T-cell (primary cell): ENCODE data around the gene NANOGP8. TPM values are rescaled to one million over a fixed set of nuclear protein-coding genes. Genes with fewer than 3 reads are reported as not detected.

ENCODE experiments used
- ATAC-seq, 4 experiments: fragments of 200-7000 bp in 3 of 4; fragments of 150-1000 bp in 1 of 4; cut with Tn5 transposase; replicated peaks in 1 of 4; 1 replicate in 3 of 4; 2 replicates in 1 of 4; pipeline ENCODE4 v1.10.0; 2021; ENCODE audit warnings: moderate library complexity in 3 of 4, mild to moderate bottlenecking in 2 of 4, moderate number of reproducible peaks in 1 of 4
- CTCF ChIA-PET, 2 donors: fragments of 300-600 bp; sonication (Branson Sonifier 250); formaldehyde crosslinking; loops; one replicate each; lab custom pipeline; 2022; ENCODE audit warnings: antibody characterized with exemption in 2 of 2; lab: Charles Lee
- POLR2A ChIA-PET, 2 donors: fragments of 300-600 bp; sonication (Branson Sonifier 250); formaldehyde crosslinking; loops; one replicate each; lab custom pipeline; 2022; ENCODE audit warnings: antibody characterized with exemption in 2 of 2; lab: Charles Lee
- DNase-seq, 35 experiments: peaks; one replicate each; pipeline versions ENCODE4 v3.0.0 to v3.0.0-alpha.2; 2013 to 2023
- H3K27ac ChIP-seq: one replicate; pipeline ENCODE4 v1.5.1; 2013; ENCODE audit warnings: low read length
- H3K27me3 ChIP-seq, 2 experiments: replicated peaks in 1 of 2; 1 replicate in 1 of 2; 2 replicates in 1 of 2; pipeline versions ENCODE4 v1.6.1 to v1.7.0; 2013; ENCODE audit warnings: low read length in 1 of 2, mixed read lengths in 1 of 2; ENCODE audit not compliant: control insufficient read depth in 2 of 2, insufficient read depth in 2 of 2; ENCODE audit errors: extremely low read depth in 1 of 2
- H3K36me3 ChIP-seq, 2 donors: 1 replicate in 1 of 2; 2 replicates in 1 of 2; pipeline versions ENCODE4 v1.6.1 to v1.7.0; 2013; ENCODE audit warnings: low read length in 1 of 2; ENCODE audit not compliant: control insufficient read depth in 2 of 2, insufficient read depth in 1 of 2; ENCODE audit errors: extremely low read depth in 1 of 2
- H3K4me1 ChIP-seq, 2 experiments: 1 replicate in 1 of 2; 2 replicates in 1 of 2; pipeline versions ENCODE4 v1.6.1 to v1.7.0; 2013; ENCODE audit warnings: low read length in 2 of 2, mixed read lengths in 1 of 2; ENCODE audit not compliant: insufficient read depth in 2 of 2, control insufficient read depth in 1 of 2; ENCODE audit errors: extremely low read depth in 1 of 2
- H3K4me3 ChIP-seq, 2 donors: 1 replicate in 1 of 2; 2 replicates in 1 of 2; pipeline versions ENCODE4 v1.5.1 to v1.7.0; 2013; ENCODE audit warnings: mild to moderate bottlenecking in 2 of 2, low read length in 1 of 2, moderate library complexity in 1 of 2; ENCODE audit not compliant: control insufficient read depth in 1 of 2; ENCODE audit errors: extremely low read depth in 1 of 2
- H3K9me3 ChIP-seq: 2 replicates; pipeline ENCODE4 v1.7.0; 2013
- H3K27ac Mint-ChIP-seq, 2 donors: one replicate each; pipeline ENCODE4 v1.8.0; 2020 to 2021; ENCODE audit warnings: mild to moderate bottlenecking in 2 of 2, mixed read lengths in 2 of 2
- H3K27me3 Mint-ChIP-seq, 2 donors: one replicate each; pipeline ENCODE4 v1.8.0; 2021 to 2022; ENCODE audit warnings: mixed read lengths in 2 of 2
- H3K36me3 Mint-ChIP-seq: one replicate; pipeline ENCODE4 v1.8.0; 2021; ENCODE audit warnings: mixed read lengths
- H3K4me1 Mint-ChIP-seq, 3 donors: one replicate each; pipeline ENCODE4 v1.8.0; 2020 to 2022; ENCODE audit warnings: mixed read lengths in 3 of 3, mild to moderate bottlenecking in 1 of 3
- H3K4me3 Mint-ChIP-seq, 3 donors: one replicate each; pipeline ENCODE4 v1.8.0; 2020 to 2022; ENCODE audit warnings: mild to moderate bottlenecking in 3 of 3, mixed read lengths in 3 of 3, moderate library complexity in 3 of 3
- H3K9me3 Mint-ChIP-seq, 3 donors: one replicate each; pipeline ENCODE4 v1.8.0; 2020 to 2022; ENCODE audit warnings: mixed read lengths in 3 of 3
- WGBS: methylation state at CpG from one replicate; pipeline ENCODE4 v1.1.5; 2013; ENCODE audit warnings: missing lambda C conversion rate; ENCODE audit not compliant: insufficient coverage; 5-methylcytosine and 5-hydroxymethylcytosine counted together
- total RNA-seq, 35 experiments: library from RNA in 6 of 35; stranded (reverse) in 6 of 35; fragments of 120-200 nt in 1 of 35; gene quantifications; one replicate each; pipeline versions ENCODE4 v1.2.1 to v1.2.4 and lab custom pipeline; 2013 to 2026

NANOGP8 gene
- total RNA-seq, 5 donors from 2014 or later (not counting 1 experiment from before 2014, with no cell fraction given) = 0.50 TPM; not detected in 4

GRCh38 chr15:35101335-35101734 is 16.2 kb upstream of the NANOGP8 start:
- no peaks in the 10 kb centered on the region for H3K4me1 ChIP-seq
- no peaks in the 10 kb centered on the region for H3K9me3 Mint-ChIP-seq
- DNase-seq (no peak), ATAC-seq (no peak)
- H3K27me3 Mint-ChIP-seq = no peaks in the 10 kb centered on the region
- ChIA-PET POLR2A (no interaction called here), CTCF (no interaction called here)
- no peaks in the 10 kb centered on the region for H3K36me3 ChIP-seq
- no peak overlapping the region for H3K27ac Mint-ChIP-seq
- H3K27ac ChIP-seq = no peak overlapping the region
- H3K36me3 Mint-ChIP-seq = no peaks in the 10 kb centered on the region
- H3K4me1 Mint-ChIP-seq = no peaks in the 10 kb centered on the region
- H3K4me3 Mint-ChIP-seq = no peak overlapping the region
- no peaks in the 10 kb centered on the region for H3K9me3 ChIP-seq
- no peaks in the 10 kb centered on the region for H3K27me3 ChIP-seq
- no peak overlapping the region for H3K4me3 ChIP-seq

- CTCF ChIA-PET = no interaction called here
- no peaks in the 10 kb centered on the region for H3K9me3 Mint-ChIP-seq
- DNase-seq (no peak), ATAC-seq (no peak)
- H3K9me3 ChIP-seq = no peaks in the 10 kb centered on the region
- H3K27ac Mint-ChIP-seq = no peak overlapping the region
- no peak overlapping the region for H3K27ac ChIP-seq
- POLR2A ChIA-PET = no interaction called here
- peaks cover 2 to 7% of the 10 kb centered on the region in 2 donors for H3K27me3 Mint-ChIP-seq
- H3K36me3 Mint-ChIP-seq = no peaks in the 10 kb centered on the region
- H3K4me3 ChIP-seq = no peak overlapping the region
- H3K4me1 Mint-ChIP-seq = no peaks in the 10 kb centered on the region
- no peaks in the 10 kb centered on the region for H3K4me1 ChIP-seq
- no peaks in the 10 kb centered on the region for H3K27me3 ChIP-seq
- no peak overlapping the region for H3K4me3 Mint-ChIP-seq
- H3K36me3 ChIP-seq = no peaks in the 10 kb centered on the region
Observed at GRCh38 chr15:35098737-35099136, 13.6 kb upstream of the NANOGP8 start.

GRCh38 chr15:35095941-35096340 is 10.8 kb upstream of the NANOGP8 start:
- CTCF ChIA-PET = no interaction called here
- peaks cover 0 to 3% (median 0%) of the 10 kb centered on the region in 3 donors for H3K9me3 Mint-ChIP-seq

GRCh38 chr15:35092846-35093245 is 7.8 kb upstream of the NANOGP8 start:
- peaks cover 2 to 7% of the 10 kb centered on the region in 2 donors for H3K27me3 Mint-ChIP-seq
- no peaks in the 10 kb centered on the region for H3K36me3 Mint-ChIP-seq
- 95% methylated on average over 26 of the region's 33 CpGs for WGBS
- ATAC-seq (no peak), DNase-seq (no peak)
- CTCF ChIA-PET = interaction anchor here in 1 of 2 donors (0.6 kb wide), 1 partner anchor 73 kb away, joined by 5 read pairs; no protein-coding TSS in a partner anchor
- H3K27ac Mint-ChIP-seq = no peak overlapping the region
- H3K4me1 Mint-ChIP-seq = no peaks in the 10 kb centered on the region
- no peak overlapping the region for H3K4me3 Mint-ChIP-seq
- Histone ChIP-seq H3K9me3 (no peaks in the 10 kb centered on the region), H3K4me1 (no peaks in the 10 kb centered on the region), H3K36me3 (no peaks in the 10 kb centered on the region), H3K27ac (no peak overlapping the region), H3K27me3 (peaks cover 0 to 2% of the 10 kb centered on the region in 2 experiments), H3K4me3 (no peak overlapping the region)
- POLR2A ChIA-PET = no interaction called here
- H3K9me3 Mint-ChIP-seq = peaks cover 0 to 3% (median 0%) of the 10 kb centered on the region in 3 donors

More at GRCh38 chr15:35095941-35096340, 10.8 kb upstream of the NANOGP8 start:
- Histone ChIP-seq H3K9me3 (no peaks in the 10 kb centered on the region), H3K36me3 (no peaks in the 10 kb centered on the region), H3K27me3 (peaks cover 0 to 2% of the 10 kb centered on the region in 2 experiments), H3K4me1 (no peaks in the 10 kb centered on the region), H3K27ac (no peak overlapping the region), H3K4me3 (no peak overlapping the region)
- Mint-ChIP-seq H3K4me1 (no peaks in the 10 kb centered on the region), H3K27me3 (peaks cover 2 to 7% of the 10 kb centered on the region in 2 donors), H3K36me3 (no peaks in the 10 kb centered on the region), H3K27ac (no peak overlapping the region), H3K4me3 (no peak overlapping the region)
- no peak for DNase-seq
- 100% methylated on average over 1 of the region's 4 CpGs for WGBS
- no peak for ATAC-seq
- POLR2A ChIA-PET = interaction anchor here in 1 of 2 donors (0.7 kb wide), 1 partner anchor 1731 kb away, joined by 4 read pairs; no protein-coding TSS in a partner anchor

- Mint-ChIP-seq H3K27me3 (peaks cover 2 to 7% of the 10 kb centered on the region in 2 donors), H3K4me3 (no peak overlapping the region), H3K9me3 (peaks cover 0 to 3% (median 0%) of the 10 kb centered on the region in 3 donors), H3K4me1 (no peaks in the 10 kb centered on the region), H3K27ac (no peak overlapping the region), H3K36me3 (no peaks in the 10 kb centered on the region)
- Histone ChIP-seq H3K27me3 (peaks cover 0 to 2% of the 10 kb centered on the region in 2 experiments), H3K36me3 (no peaks in the 10 kb centered on the region), H3K4me1 (no peaks in the 10 kb centered on the region), H3K4me3 (no peak overlapping the region), H3K27ac (no peak overlapping the region), H3K9me3 (no peaks in the 10 kb centered on the region)
- WGBS = 91% methylated on average over 16 of the region's 18 CpGs
- no peak for DNase-seq
- no peak for ATAC-seq
- POLR2A ChIA-PET = interaction anchor here in 1 of 2 donors (0.7 kb wide), 1 partner anchor 1577 kb away, joined by 4 read pairs; no protein-coding TSS in a partner anchor
- CTCF ChIA-PET = interaction anchor here in 1 of 2 donors (0.6 kb wide), 1 partner anchor 172 kb away, joined by 3 read pairs; no protein-coding TSS in a partner anchor
Observed at GRCh38 chr15:35092311-35092710, 7.2 kb upstream of the NANOGP8 start.

GRCh38 chr15:35090104-35090807 is 5.2 kb upstream of the NANOGP8 start:
- Histone ChIP-seq H3K27ac (no peak overlapping the region), H3K9me3 (no peaks in the 10 kb centered on the region), H3K36me3 (no peaks in the 10 kb centered on the region), H3K4me1 (no peaks in the 10 kb centered on the region), H3K27me3 (peaks cover 0 to 2% of the 10 kb centered on the region in 2 experiments), H3K4me3 (no peak overlapping the region)
- Mint-ChIP-seq H3K4me1 (no peaks in the 10 kb centered on the region), H3K36me3 (no peaks in the 10 kb centered on the region), H3K27ac (no peak overlapping the region), H3K9me3 (peaks cover 0 to 3% (median 0%) of the 10 kb centered on the region in 3 donors), H3K27me3 (peaks cover 4% of the 10 kb centered on the region in 2 donors), H3K4me3 (no peak overlapping the region)
- ChIA-PET POLR2A (no interaction called here), CTCF (no interaction called here)
- no peak for ATAC-seq
- no CpG with 5 or more reads among the region's 1 CpG for WGBS
- DNase-seq = no peak
